ENCODE results near the gene PPP3CA.

DNA sequence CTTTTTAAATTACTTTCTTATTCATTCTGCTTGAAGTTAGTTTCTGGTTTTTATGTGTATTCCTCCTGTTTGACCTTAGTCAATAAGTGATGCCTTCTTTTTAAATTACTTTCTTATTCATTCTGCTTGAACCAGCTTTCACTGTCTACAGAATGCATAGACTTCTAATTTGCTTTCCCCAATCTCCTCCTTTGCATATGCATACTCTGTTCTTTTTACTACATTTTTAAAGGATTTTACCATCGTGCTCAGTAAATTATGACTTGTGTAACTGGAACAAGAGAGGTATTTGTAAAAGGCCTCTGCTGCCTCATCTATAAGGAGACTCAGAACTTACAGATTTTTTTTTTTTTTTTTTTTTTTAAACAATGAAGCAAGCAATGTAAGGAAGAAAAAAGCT, 228.7 kb downstream of the PPP3CA start:
- TF ChIP-seq ELF4 (IDR thresholded peaks at IDR 0.05) (no peak), L3MBTL2 (conservative IDR thresholded peaks at IDR 0.05) (no peak), SUZ12 (IDR thresholded peaks at IDR 0.05) (no peak), FOXM1 (IDR thresholded peaks at IDR 0.05; ENCODE audit: borderline replicate concordance) (no peak), TARDBP (IDR thresholded peaks at IDR 0.05) (no peak)

All from HEK293T (cell line).